DMS114 treated with DMSO at 0.1 percent for 48 hours (cell line): Measurements from ENCODE around the gene TCF25.
"Not testable (repeated sequence)": the region's sequence is repeated elsewhere in the genome, so short reads cannot be mapped to it uniquely, and the experiment has no call there.

Source experiments
- DNase-seq: peaks from one replicate; lab custom pipeline; 2025; ENCODE audit not compliant: unreplicated experiment; lab: John Stamatoyannopoulos, UW

Gene TCF25, protein sequence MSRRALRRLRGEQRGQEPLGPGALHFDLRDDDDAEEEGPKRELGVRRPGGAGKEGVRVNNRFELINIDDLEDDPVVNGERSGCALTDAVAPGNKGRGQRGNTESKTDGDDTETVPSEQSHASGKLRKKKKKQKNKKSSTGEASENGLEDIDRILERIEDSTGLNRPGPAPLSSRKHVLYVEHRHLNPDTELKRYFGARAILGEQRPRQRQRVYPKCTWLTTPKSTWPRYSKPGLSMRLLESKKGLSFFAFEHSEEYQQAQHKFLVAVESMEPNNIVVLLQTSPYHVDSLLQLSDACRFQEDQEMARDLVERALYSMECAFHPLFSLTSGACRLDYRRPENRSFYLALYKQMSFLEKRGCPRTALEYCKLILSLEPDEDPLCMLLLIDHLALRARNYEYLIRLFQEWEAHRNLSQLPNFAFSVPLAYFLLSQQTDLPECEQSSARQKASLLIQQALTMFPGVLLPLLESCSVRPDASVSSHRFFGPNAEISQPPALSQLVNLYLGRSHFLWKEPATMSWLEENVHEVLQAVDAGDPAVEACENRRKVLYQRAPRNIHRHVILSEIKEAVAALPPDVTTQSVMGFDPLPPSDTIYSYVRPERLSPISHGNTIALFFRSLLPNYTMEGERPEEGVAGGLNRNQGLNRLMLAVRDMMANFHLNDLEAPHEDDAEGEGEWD

GRCh38 chr16:89873109-89873971 lies at the start of gene TCF25:
TCF25 (plus strand) TSS chr16:89873592; CDS start chr16:89873668, 76 bp downstream.
- DNase-seq, result peak; percentile 69

DNA sequence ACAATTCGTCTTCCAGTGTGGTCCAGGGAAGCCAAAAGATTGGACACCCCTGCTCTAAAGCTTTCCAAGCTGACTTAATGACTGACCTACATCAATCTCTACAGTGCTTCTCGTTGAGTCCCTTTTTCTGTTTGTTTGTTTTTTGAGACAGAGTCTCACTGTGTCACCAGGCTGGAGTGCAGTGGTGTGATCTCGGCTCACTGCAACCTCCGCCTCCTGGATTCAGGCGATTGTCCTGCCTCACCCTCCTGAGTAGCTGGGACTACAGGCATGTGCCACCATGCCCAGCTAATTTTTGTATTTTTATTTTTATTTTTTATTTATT lies 49.6 kb upstream of the TCF25 start:
- DNase-seq, result not testable (repeated sequence)

- no peak for DNase-seq
Observed at GRCh38 chr16:89826531-89827382, 46.6 kb upstream of the TCF25 start.

GRCh38 chr16:89827383-89828198 lies 45.8 kb upstream of the TCF25 start:
- DNase-seq, result peak; percentile 59

- no peak for DNase-seq
Observed at GRCh38 chr16:89828199-89828869, 45.1 kb upstream of the TCF25 start, which contains the start of gene SPIRE2. SPIRE2 (plus strand) TSS chr16:89828475; CDS start chr16:89828551, 76 bp downstream.

- DNase-seq, result no peak
Observed at GRCh38 chr16:89828870-89829629, 44.3 kb upstream of the TCF25 start.

- DNase-seq, result no peak
Observed at GRCh38 chr16:89829630-89830437, 43.6 kb upstream of the TCF25 start.

DNA sequence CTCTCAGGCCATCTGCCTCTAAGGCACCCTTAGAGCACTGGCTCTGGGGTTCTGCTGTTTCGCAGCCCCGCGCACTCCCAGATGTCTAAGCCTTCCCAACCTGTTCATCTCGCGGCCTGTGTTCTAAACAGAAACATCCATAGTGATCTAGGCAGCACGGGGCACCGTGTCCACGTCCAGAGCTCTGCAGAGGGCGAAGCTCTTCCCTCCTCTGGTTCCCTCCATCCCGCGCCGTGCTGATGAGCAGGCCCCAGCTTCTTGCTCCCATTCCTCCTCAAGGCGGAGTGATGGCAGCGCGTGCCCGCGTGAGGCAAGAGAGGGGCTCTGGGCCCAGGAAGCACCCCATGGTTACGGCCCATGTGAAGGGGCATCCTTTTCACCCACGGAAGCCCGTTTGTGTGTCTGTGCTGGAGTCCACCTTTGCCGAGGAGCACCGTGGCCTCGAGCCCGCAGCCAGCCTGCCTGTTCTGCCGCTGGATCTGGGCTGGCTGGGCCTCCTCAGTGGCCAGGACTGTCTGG lies 41.5 kb upstream of the TCF25 start:
- no peak for DNase-seq

GRCh38 chr16:89833664-89834363 lies 39.6 kb upstream of the TCF25 start:
- not testable (repeated sequence) for DNase-seq

DNA sequence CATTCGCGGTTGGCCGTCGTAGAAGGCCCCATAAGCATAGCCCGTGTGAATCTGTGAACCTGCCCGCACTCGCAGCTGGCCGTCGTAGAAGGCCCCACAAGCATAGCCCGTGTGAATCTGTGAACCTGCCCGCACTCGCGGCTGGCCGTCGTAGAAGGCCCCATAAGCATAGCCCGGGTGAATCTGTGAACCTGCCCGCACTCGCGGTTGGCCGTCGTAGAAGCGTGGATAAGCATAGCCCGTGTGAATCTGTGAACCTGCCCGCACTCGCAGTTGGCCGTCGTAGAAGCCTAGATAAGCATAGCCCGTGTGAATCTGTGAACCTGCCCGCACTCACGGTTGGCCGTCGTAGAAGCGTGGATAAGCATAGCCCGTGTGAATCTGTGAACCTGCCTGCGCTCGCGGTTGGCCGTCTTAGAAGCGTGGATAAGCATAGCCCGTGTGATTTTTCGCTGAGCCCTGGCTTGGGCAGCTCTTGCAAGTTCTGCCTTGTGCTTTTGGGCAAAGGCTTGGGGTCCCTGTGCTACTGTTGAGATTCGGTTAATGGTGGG lies 38.5 kb upstream of the TCF25 start:
- DNase-seq, result not testable (repeated sequence)

GRCh38 chr16:89836484-89836883 lies 36.9 kb upstream of the TCF25 start:
- DNase-seq, result not testable (repeated sequence)

- no peak for DNase-seq
Observed at GRCh38 chr16:89837014-89837546, 36.3 kb upstream of the TCF25 start.

GRCh38 chr16:89841275-89841674 lies 32.1 kb upstream of the TCF25 start:
- DNase-seq, result no peak

DNA sequence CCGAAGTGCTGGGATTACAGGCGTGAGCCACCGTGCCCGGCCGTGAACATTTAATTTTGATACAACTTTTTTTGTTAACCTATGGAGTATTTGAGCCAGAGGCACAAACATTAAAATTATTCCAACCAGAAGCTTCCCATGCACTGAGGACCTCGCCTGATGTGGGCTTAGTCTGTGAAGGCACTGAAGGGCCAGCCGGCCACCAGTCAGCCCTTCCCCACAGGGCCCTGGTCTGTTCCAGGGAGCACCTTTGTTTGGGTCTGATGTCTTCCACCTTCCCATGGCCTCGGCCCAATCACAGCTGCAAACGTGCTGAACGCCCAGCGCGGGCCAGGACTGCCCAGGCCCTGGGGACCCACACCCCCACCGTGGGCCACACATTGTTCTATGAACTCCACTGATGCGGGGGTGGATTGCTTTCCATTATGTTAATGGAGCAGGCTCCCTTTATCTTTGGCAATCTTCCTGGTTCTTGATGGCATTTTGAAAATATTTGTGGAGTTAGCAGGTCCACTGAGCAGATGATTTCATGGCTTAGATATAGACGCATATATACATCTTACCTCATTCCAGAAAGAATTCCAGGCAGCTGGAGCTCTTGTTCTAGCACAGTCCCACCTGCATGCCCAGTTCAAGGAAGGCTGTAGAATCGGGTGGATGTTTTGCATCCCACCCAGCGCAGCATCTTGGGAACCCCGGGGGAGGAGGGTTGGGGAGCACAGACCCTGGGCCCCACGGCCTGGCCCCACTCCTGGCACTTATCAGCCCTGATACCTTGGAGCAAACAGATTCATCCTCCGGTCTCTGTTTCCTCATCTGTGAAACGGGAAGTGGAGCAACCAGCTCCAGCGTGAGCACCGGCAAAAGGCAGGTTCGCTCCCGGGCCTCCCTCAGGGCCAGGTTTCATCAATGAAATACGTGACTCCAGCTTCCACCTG lies 30.7 kb upstream of the TCF25 start:
- no peak for DNase-seq
